Spleen (tissue), 11 donors: ENCODE data around the gene NAGLU. TPM values are rescaled to one million over a fixed set of nuclear protein-coding genes. Genes with fewer than 3 reads are reported as not detected.

Source experiments
- DNase-seq: peaks from one replicate; pipeline ENCODE4 v3.0.0-alpha.2; 2020
- H3K27ac ChIP-seq, 8 donors: fragments of 200-600 bp; sonication (generic) in 7 of 8; 1 replicate in 4 of 8; 2 replicates in 4 of 8; pipeline versions ENCODE4 v1.5.0 to v1.8.0; 2016 to 2021; ENCODE audit warnings: inconsistent platforms in 4 of 8, mild to moderate bottlenecking in 4 of 8, moderate library complexity in 1 of 8
- H3K27me3 ChIP-seq, 7 donors: fragments of 200-600 bp; sonication (generic) in 6 of 7; replicated peaks in 1 of 7; 1 replicate in 4 of 7; 2 replicates in 3 of 7; pipeline versions ENCODE4 v1.5.0 to v1.8.0; 2016 to 2021; ENCODE audit warnings: inconsistent platforms in 3 of 7, mild to moderate bottlenecking in 1 of 7
- H3K36me3 ChIP-seq, 6 donors: fragments of 200-600 bp; sonication (generic) in 5 of 6; 1 replicate in 4 of 6; 2 replicates in 2 of 6; pipeline versions ENCODE4 v1.5.0 to v1.8.0; 2016 to 2021; ENCODE audit warnings: inconsistent platforms in 2 of 6
- H3K4me1 ChIP-seq, 6 donors: fragments of 200-600 bp; sonication (generic) in 5 of 6; 1 replicate in 3 of 6; 2 replicates in 3 of 6; pipeline versions ENCODE4 v1.5.0 to v1.8.0; 2016 to 2021; ENCODE audit warnings: inconsistent platforms in 3 of 6
- H3K4me3 ChIP-seq, 8 donors: fragments of 200-600 bp; sonication (generic) in 7 of 8; 1 replicate in 4 of 8; 2 replicates in 4 of 8; pipeline versions ENCODE4 v1.5.0 to v1.8.0; 2016 to 2021; ENCODE audit warnings: inconsistent platforms in 4 of 8, mild to moderate bottlenecking in 4 of 8, moderate library complexity in 2 of 8
- H3K9me3 ChIP-seq, 8 donors: fragments of 200-600 bp; sonication (generic) in 7 of 8; 1 replicate in 4 of 8; 2 replicates in 4 of 8; pipeline versions ENCODE4 v1.5.0 to v1.8.0; 2016 to 2021; ENCODE audit warnings: inconsistent platforms in 4 of 8
- CTCF ChIP-seq, 11 experiments: fragments of 200-600 bp in 7 of 11; fragments of 450-650 bp in 4 of 11; sonication (generic) in 4 of 11; IDR thresholded peaks in 8 of 11; conservative IDR thresholded peaks in 3 of 11; 1 replicate in 7 of 11; 2 replicates in 4 of 11; pipeline versions ENCODE4 v1.4.0 to v1.8.0; 2016 to 2021; ENCODE audit warnings: antibody characterized with exemption in 11 of 11, inconsistent platforms in 4 of 11, mild to moderate bottlenecking in 1 of 11
- POLR2A ChIP-seq, 3 donors: fragments of 450-650 bp; IDR thresholded peaks; one replicate each; pipeline ENCODE4 v1.5.1; 2017; ENCODE audit warnings: antibody characterized with exemption in 3 of 3, mild to moderate bottlenecking in 1 of 3
- POLR2AphosphoS5 ChIP-seq, 3 donors: sonication (generic); formaldehyde crosslinking; IDR thresholded peaks; one replicate each; pipeline ENCODE4 v1.5.1; 2017; ENCODE audit warnings: antibody characterized with exemption in 3 of 3
- WGBS, 5 donors: extraction: QIAGEN DNeasy Blood & Tissue Kit in 3 of 5; methylation state at CpG; one replicate each; pipeline versions ENCODE4 v1.1.5 to v1.1.7; 2013 to 2018; 5-methylcytosine and 5-hydroxymethylcytosine counted together
- intact Hi-C: fragments of 100-400 bp; cut with DNase I; formaldehyde crosslinking; loops from one replicate; pipeline ENCODE4 v1.15.0; 2023; ENCODE audit warnings: low total_unique reads
- polyA plus RNA-seq, 3 donors: library from polyadenylated mRNA; stranded (reverse); fragments of 200-250 nt; gene quantifications; one replicate each; pipeline ENCODE4 v1.2.1, GENCODE V29; 2013
- total RNA-seq, 7 donors: library from RNA; depleted of rRNA in 3 of 7; stranded (reverse); fragments of >200 nt in 3 of 7; fragmentation: NEBNext Ultra II Directional in 4 of 7; extraction: Animal tissue kit (Norgen Biotek cat#: 25700) in 4 of 7; gene quantifications; one replicate each; pipeline versions ENCODE4 v1.1.0 to v1.2.1, GENCODE V29; 2016 to 2021
- donor health status: healthy with polysubstance abuse.
- donor health status: DM: no; HTN: no; CAD: no; lungs with moderate emphysema.
- donor health status: DM: no; HTN: no; CAD: no.
- donor health status: Bipolar disorder and iron deficiency.
- donor health status: healthy.
- donor health status: DM: no; HTN: no; CAD: no.
- donor health status: DM: yes; HTN: yes; CAD: no.

The NAGLU gene
- total and polyA plus RNA-seq, 10 donors = 27.3 to 61.0 (median 49.3) TPM

- peak within 1 kb of the TSS; percentile 83 to 99 (median 90) for H3K4me3 ChIP-seq
- peak; percentile 95 for DNase-seq
- no peaks in the 10 kb centered on the region for H3K27me3 ChIP-seq
- TF ChIP-seq CTCF (IDR thresholded peaks at IDR 0.05 in 8 of 11, conservative IDR thresholded peaks at IDR 0.05 in 3 of 11) (peak in 2 of 11 experiments; percentile 39), POLR2A (IDR thresholded peaks at IDR 0.05) (no peak), POLR2AphosphoS5 (IDR thresholded peaks at IDR 0.05) (peak; percentile 86 to 96 (median 92))
- WGBS, 5 donors = 0 to 2% (median 1%) methylated on average over 24 to 26 of the region's 26 CpGs
- intact Hi-C loops = no loop called here
- H3K36me3 ChIP-seq = peaks cover 0 to 34% (median 20%) of the 10 kb centered on the region in 6 donors
- peak within 1 kb of the TSS; percentile 9 to 98 (median 86) for H3K27ac ChIP-seq
- H3K9me3 ChIP-seq = no peaks in the 10 kb centered on the region
- peaks cover 29 to 69% (median 44%) of the 10 kb centered on the region in 6 donors for H3K4me1 ChIP-seq
Measured at GRCh38 chr17:42561897-42562387, 25.9 kb downstream of the NAGLU start, which contains the start of gene COASY. TSS of gene COASY (plus strand) at chr17:42562148. CDS start at chr17:42562623, 475 bp downstream.

- no peaks in the 10 kb centered on the region for H3K9me3 ChIP-seq
- peaks cover 0 to 34% (median 20%) of the 10 kb centered on the region in 6 donors for H3K36me3 ChIP-seq
- intact Hi-C loops = no loop called here
- 8 to 18% (median 15%) methylated on average over 44 to 48 of the region's 48 CpGs for whole genome bisulfite sequencing, 5 donors
- DNase-seq = peak; percentile 90
- H3K4me1 ChIP-seq = peaks cover 29 to 73% (median 45%) of the 10 kb centered on the region in 6 donors
- peak overlapping the region; percentile 83 to 99 (median 90) for H3K4me3 ChIP-seq
- TF ChIP-seq POLR2A (IDR thresholded peaks at IDR 0.05) (no peak), POLR2AphosphoS5 (IDR thresholded peaks at IDR 0.05) (no peak), CTCF (IDR thresholded peaks at IDR 0.05 in 8 of 11, conservative IDR thresholded peaks at IDR 0.05 in 3 of 11) (no peak)
- peak overlapping the region; percentile 9 to 98 (median 86) for H3K27ac ChIP-seq
- no peaks in the 10 kb centered on the region for H3K27me3 ChIP-seq
Measured at GRCh38 chr17:42562388-42563142, 26.5 kb downstream of the NAGLU start.

- Histone ChIP-seq H3K27me3 (no peaks in the 10 kb centered on the region), H3K36me3 (peaks cover 0 to 36% (median 21%) of the 10 kb centered on the region in 6 donors), H3K4me3 (peak overlapping the region; percentile 83 to 99 (median 90)), H3K4me1 (peaks cover 33 to 78% (median 51%) of the 10 kb centered on the region in 6 donors), H3K27ac (peak overlapping the region in 4 of 8 donors; percentile 87 to 98 (median 92)), H3K9me3 (no peaks in the 10 kb centered on the region)
- 70 to 87% (median 78%) methylated on average over 12 to 14 of the region's 14 CpGs for WGBS, 5 donors
- intact Hi-C loops = no loop called here
- peak; percentile 85 for DNase-seq
- TF ChIP-seq POLR2A (IDR thresholded peaks at IDR 0.05) = no peak
- no peak for TF ChIP-seq CTCF (IDR thresholded peaks at IDR 0.05 in 8 of 11, conservative IDR thresholded peaks at IDR 0.05 in 3 of 11)
- TF ChIP-seq POLR2AphosphoS5 (IDR thresholded peaks at IDR 0.05) = no peak
Measured at GRCh38 chr17:42563143-42563509, 27.1 kb downstream of the NAGLU start.

GRCh38 chr17:42563543-42563942, 27.5 kb downstream of the NAGLU start:
- DNase-seq = no peak
- intact Hi-C loops = no loop called here
- Histone ChIP-seq H3K27ac (peak overlapping the region in 3 of 8 donors; percentile 90 to 98 (median 94)), H3K9me3 (no peaks in the 10 kb centered on the region), H3K27me3 (no peaks in the 10 kb centered on the region), H3K4me1 (peaks cover 37 to 83% (median 55%) of the 10 kb centered on the region in 6 donors), H3K36me3 (peaks cover 0 to 40% (median 23%) of the 10 kb centered on the region in 6 donors), H3K4me3 (peak overlapping the region in 6 of 8 donors; percentile 84 to 99 (median 91))
- WGBS, 5 donors = 18 to 55% (median 26%) methylated on average over 1 of the region's 1 CpG
- TF ChIP-seq POLR2AphosphoS5 (IDR thresholded peaks at IDR 0.05) = no peak
- TF ChIP-seq CTCF (IDR thresholded peaks at IDR 0.05 in 8 of 11, conservative IDR thresholded peaks at IDR 0.05 in 3 of 11) = no peak
- TF ChIP-seq POLR2A (IDR thresholded peaks at IDR 0.05) = no peak
